ENCODE data around the gene FAM221B.

Gene FAM221B

DNA sequence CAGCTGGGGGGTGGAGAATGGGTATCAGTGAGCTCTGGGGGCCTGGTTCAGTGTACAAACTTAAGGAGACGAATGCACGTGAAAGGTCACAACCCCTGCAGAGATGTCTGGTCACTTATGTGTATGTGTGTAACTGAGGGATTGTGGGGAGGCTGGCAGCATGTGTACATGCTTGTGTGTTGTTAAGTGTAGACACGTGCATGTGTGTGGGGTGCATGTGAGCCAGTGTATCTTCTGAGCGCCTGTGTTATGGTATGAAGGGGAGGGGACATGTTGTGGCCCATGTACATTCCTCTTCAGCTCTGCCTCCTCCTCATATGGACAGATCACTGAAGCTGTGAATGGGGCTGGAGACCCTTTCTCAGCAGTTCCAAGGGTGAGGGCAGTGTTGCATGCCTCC lies 2.5 kb upstream of the FAM221B start:
- no peak for DNase-seq (ENCODE audit: insufficient read length)
- no peak for FAIRE-seq
- TF ChIP-seq POLR2A (IDR thresholded peaks at IDR 0.05; ENCODE audit: low read depth, low read length) (no peak), POLR2AphosphoS5 (IDR thresholded peaks at IDR 0.05; ENCODE audit: low read depth, low read length) (no peak), TAF1 (IDR thresholded peaks at IDR 0.05; ENCODE audit: borderline replicate concordance, low read depth, low read length) (no peak)

- no peak for DNase-seq (ENCODE audit: insufficient read length)
- TF ChIP-seq POLR2A (IDR thresholded peaks at IDR 0.05; ENCODE audit: low read depth, low read length) (no peak), TAF1 (IDR thresholded peaks at IDR 0.05; ENCODE audit: borderline replicate concordance, low read depth, low read length) (no peak), POLR2AphosphoS5 (IDR thresholded peaks at IDR 0.05; ENCODE audit: low read depth, low read length) (no peak)
- no peak for FAIRE-seq
Measured at GRCh38 chr9:35829764-35830096, 1.2 kb upstream of the FAM221B start.

GRCh38 chr9:35829084-35829763 lies 692 bp upstream of the FAM221B start, which contains the start of gene TMEM8B:
Gene TMEM8B (plus strand): TSS chr9:35829228. CDS start chr9:35829448, 220 bp downstream.
- TF ChIP-seq TAF1 (IDR thresholded peaks at IDR 0.05; ENCODE audit: borderline replicate concordance, low read depth, low read length) (no peak), POLR2A (IDR thresholded peaks at IDR 0.05; ENCODE audit: low read depth, low read length) (no peak)
- FAIRE-seq (peak; percentile 89), DNase-seq (ENCODE audit: insufficient read length) (peak; percentile 97)

DNA sequence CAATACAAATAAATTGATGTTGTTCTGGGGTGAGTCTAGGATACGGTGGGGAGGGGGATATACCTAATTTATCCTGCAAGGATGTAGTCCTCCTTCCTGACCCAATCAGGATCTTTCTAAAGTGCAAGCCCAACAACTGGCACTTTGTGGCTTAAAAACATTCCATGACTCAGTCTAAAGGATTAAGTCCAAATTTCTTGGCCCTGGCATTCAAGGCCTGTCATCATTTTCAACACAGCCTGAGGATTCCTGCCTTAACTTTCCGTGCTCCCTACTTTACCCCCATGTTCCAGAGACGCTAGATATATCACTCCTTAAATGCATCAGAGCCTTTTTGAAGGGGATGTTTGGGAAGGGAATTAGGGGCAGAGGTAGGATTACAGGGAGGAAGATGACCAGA lies 1.0 kb downstream of the FAM221B start:
- DNase-seq (ENCODE audit: insufficient read length) (no peak), FAIRE-seq (no peak)
- TF ChIP-seq TAF1 (IDR thresholded peaks at IDR 0.05; ENCODE audit: borderline replicate concordance, low read depth, low read length) (no peak), POLR2AphosphoS5 (IDR thresholded peaks at IDR 0.05; ENCODE audit: low read depth, low read length) (no peak), POLR2A (IDR thresholded peaks at IDR 0.05; ENCODE audit: low read depth, low read length) (no peak)

DNA sequence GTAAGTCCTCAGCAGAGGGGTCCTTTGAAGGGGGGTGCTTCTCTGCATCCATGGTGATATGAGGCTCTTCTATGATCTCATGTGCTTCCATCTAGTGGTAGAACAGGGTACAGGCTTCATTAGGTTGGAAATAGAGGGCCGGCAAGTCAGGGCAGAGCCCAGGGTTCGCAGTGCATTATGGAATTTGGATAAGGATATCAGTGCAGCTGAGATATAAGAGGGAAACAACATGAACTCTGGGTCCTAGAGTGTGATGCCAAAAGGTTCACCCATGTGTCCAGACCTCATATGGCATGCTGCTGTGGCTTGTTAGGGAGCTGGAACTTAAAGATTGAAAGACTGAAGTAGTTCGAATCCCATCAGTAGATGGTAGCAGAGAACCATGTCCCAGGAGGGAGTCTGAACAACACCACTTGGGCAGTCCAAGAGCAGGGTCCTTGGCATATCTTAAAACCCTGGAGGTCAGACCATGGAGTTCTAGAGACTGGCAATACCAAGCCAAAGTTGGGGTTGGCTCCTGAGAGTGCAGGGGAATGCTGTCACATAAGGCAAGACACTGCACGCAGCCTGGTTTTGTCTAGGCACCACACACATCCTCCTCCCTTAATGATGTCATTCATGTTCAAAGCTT lies 2.3 kb downstream of the FAM221B start:
- FAIRE-seq, result peak; percentile 85
- TF ChIP-seq POLR2A (IDR thresholded peaks at IDR 0.05; ENCODE audit: low read depth, low read length) (no peak), POLR2AphosphoS5 (IDR thresholded peaks at IDR 0.05; ENCODE audit: low read depth, low read length) (no peak), TAF1 (IDR thresholded peaks at IDR 0.05; ENCODE audit: borderline replicate concordance, low read depth, low read length) (no peak)
- DNase-seq (ENCODE audit: insufficient read length), result no peak

DNA sequence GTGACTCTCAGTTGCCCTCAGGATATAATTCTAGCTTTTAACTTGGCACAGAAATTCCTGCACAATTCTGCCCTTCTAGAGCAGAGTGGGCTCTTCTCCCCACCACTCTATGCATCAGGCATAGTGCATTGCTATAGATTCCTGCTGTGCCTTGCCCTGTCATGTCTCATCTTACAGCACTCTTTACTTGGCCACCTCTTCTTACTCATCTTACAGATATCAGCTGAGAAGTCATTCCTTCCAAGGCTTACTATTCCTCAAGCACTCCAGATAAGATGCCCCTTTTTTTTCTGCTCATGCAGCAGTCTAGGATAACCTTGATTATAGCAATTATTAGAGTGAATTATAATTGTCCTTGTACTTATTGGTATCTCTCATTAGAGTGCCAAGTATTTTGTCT lies 5.6 kb downstream of the FAM221B start:
- DNase-seq (ENCODE audit: insufficient read length) (no peak), FAIRE-seq (no peak)
- no peak for TF ChIP-seq TAF1 (IDR thresholded peaks at IDR 0.05; ENCODE audit: borderline replicate concordance, low read depth, low read length)
- TF ChIP-seq POLR2A (IDR thresholded peaks at IDR 0.05; ENCODE audit: low read depth, low read length), result no peak
- no peak for TF ChIP-seq POLR2AphosphoS5 (IDR thresholded peaks at IDR 0.05; ENCODE audit: low read depth, low read length)

- FAIRE-seq (no peak), DNase-seq (ENCODE audit: insufficient read length) (no peak)
- no peak for TF ChIP-seq POLR2A (IDR thresholded peaks at IDR 0.05; ENCODE audit: low read depth, low read length)
- TF ChIP-seq POLR2AphosphoS5 (IDR thresholded peaks at IDR 0.05; ENCODE audit: low read depth, low read length), result no peak
- no peak for TF ChIP-seq TAF1 (IDR thresholded peaks at IDR 0.05; ENCODE audit: borderline replicate concordance, low read depth, low read length)
Measured at GRCh38 chr9:35820076-35820475, 8.5 kb downstream of the FAM221B start.

DNA sequence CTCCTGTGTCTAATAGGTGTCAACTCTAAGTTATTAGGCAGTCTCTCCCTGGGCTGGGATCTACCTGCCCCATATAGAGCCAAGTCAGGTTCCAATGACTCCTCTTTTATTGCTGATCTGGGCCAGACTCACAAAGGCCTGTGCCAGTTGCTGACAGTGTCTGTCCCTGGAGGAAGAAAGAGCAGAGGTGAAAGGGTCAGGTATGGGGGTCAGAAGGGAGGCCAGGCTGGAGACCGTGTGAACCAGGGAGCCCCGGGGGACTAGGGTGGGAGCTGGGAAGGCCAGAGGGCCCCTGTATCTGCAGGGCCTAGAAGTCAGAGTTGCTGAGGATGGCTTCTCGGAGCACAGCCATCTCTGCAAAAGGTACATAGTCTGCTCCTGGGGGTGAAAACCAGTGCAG lies 10.2 kb downstream of the FAM221B start:
- TF ChIP-seq TAF1 (IDR thresholded peaks at IDR 0.05; ENCODE audit: borderline replicate concordance, low read depth, low read length) (no peak), POLR2AphosphoS5 (IDR thresholded peaks at IDR 0.05; ENCODE audit: low read depth, low read length) (no peak), POLR2A (IDR thresholded peaks at IDR 0.05; ENCODE audit: low read depth, low read length) (no peak)
- no peak for FAIRE-seq
- DNase-seq (ENCODE audit: insufficient read length), result no peak

DNA sequence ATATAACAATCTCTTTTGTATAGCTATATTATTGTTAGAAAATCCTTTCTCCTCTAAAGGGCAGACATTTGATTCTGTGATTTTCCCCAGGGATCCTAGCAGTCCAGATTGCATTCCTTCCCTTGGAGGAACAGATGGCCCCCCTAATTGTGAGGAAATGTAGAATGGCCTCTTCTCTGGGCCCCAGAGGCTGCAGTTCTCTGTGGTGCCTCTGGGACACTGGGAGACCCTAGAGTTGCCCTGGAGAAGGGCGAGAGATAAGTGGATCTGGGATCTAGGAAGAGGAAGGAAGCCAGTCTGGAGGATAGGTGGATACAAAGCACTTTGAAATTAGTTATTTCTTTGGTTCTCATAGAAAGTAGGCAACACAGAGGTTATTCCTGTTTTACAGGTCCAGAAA lies 11.8 kb downstream of the FAM221B start:
- TF ChIP-seq POLR2AphosphoS5 (IDR thresholded peaks at IDR 0.05; ENCODE audit: low read depth, low read length), result no peak
- DNase-seq (ENCODE audit: insufficient read length), result no peak
- FAIRE-seq, result no peak

DNA sequence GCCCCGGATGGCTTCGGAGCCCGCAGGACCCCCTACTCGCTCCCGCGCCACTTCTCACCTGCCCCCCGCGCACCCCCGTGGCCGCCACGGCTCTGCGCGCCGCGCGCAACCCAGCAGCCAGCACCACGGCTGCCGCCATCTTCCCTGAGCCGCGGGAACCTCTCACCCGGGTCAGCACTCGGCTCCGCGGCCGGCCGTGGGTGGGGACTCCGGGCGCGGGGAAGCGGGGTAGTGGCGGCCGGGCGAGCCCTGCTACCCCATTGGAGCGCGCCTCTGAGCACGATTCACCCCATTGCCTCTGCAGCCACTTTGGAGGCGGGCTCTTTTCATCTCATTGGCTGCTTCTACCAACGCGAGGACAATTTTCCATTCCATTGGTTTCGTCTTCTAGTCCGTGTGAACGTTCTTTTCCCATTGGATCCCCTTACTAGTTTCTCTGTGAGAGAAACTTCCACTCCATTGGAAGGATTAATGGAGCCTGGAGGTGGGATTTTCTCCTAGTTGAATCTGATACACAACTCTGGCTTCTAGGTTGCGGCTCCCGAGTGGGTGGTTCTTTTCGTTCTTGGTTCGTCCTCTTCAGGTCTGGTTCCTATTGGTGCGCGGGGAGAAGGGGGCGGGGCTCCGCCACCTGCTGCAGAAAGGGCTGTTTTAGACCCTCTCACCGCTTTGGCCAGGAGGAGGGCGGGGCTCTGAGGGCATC lies 13.5 kb downstream of the FAM221B start, which contains the start of gene HINT2:
TSS of gene HINT2 (minus strand) at position 202 of the 703 bp plus-strand sequence. CDS start at position 139, 63 bp downstream.
- FAIRE-seq (peak; percentile 97), DNase-seq (ENCODE audit: insufficient read length) (peak; percentile 97)
- TF ChIP-seq TAF1 (IDR thresholded peaks at IDR 0.05; ENCODE audit: borderline replicate concordance, low read depth, low read length), result peak; percentile 83
- peak; percentile 77 for TF ChIP-seq POLR2AphosphoS5 (IDR thresholded peaks at IDR 0.05; ENCODE audit: low read depth, low read length)
- peak; percentile 90 for TF ChIP-seq POLR2A (IDR thresholded peaks at IDR 0.05; ENCODE audit: low read depth, low read length)

DNA sequence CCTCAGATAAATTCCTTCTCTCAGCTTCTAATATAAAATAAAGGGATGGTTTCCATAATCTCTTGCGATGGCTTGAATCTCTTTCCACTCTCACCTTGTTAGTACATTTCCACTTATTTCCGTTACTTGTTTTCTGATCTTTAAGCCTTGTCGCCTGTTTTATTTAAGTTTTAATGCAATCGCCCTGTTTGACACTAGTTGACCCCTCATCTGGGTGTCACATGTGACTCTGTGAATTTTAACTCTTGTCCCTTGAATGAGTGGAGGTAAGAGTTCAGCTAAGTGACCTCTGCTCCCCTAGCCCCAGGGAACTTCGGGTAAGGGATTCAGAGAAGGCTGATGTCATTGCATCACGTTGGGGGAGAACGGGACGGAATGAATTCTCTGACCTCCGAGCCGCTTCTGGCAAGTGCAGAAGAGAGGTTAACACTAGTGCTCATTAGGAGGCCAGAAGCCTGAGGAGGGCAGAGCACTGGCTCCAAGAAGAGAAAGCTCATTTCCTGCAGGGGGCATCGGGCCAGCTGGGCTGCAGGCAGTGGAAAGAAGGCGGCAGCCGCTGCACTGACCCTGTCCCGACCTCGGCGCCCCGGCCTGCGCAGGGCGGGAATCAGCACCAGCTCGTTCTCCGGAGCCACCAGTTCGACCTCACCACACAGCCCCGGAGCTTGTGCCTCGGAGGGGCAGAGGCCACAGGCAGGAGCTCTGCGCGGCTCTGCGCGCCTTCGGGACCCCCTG lies 14.3 kb downstream of the FAM221B start:
- TF ChIP-seq POLR2AphosphoS5 (IDR thresholded peaks at IDR 0.05; ENCODE audit: low read depth, low read length) (no peak), POLR2A (IDR thresholded peaks at IDR 0.05; ENCODE audit: low read depth, low read length) (no peak), TAF1 (IDR thresholded peaks at IDR 0.05; ENCODE audit: borderline replicate concordance, low read depth, low read length) (no peak)
- DNase-seq (ENCODE audit: insufficient read length), result peak; percentile 42
- FAIRE-seq, result no peak

Measured in GM12892 (cell line).